GM21619 (cell line): ENCODE measurements around the gene CCL18.
"Not testable (repeated sequence)": the region's sequence is repeated elsewhere in the genome, so short reads cannot be mapped to it uniquely, and the experiment has no call there.

Source experiments
- ATAC-seq: cut with Tn5 transposase; IDR thresholded peaks from one replicate; pipeline ENCODE4 v1.9.1; 2021; ENCODE audit not compliant: unreplicated experiment

CCL18 gene

GRCh38 chr17:36099004-36099403 is 34.9 kb downstream of the CCL18 start:
- not testable (repeated sequence) for ATAC-seq

GRCh38 chr17:36103401-36103975 is 39.4 kb downstream of the CCL18 start, which contains the start of gene CCL4:
Gene CCL4 (plus strand): TSS chr17:36103827. CDS start chr17:36103906, 79 bp downstream.
- ATAC-seq: peak; percentile 76

GRCh38 chr17:36104246-36104645 is 40.2 kb downstream of the CCL18 start:
- not testable (repeated sequence) for ATAC-seq

- no peak for ATAC-seq
Measured at GRCh38 chr17:36104701-36105181, 40.7 kb downstream of the CCL18 start.

- ATAC-seq: no peak
Measured at GRCh38 chr17:36105781-36106492, 41.9 kb downstream of the CCL18 start.

GRCh38 chr17:36106493-36106835 is 42.4 kb downstream of the CCL18 start:
- ATAC-seq: no peak

GRCh38 chr17:36107660-36108059 is 43.6 kb downstream of the CCL18 start:
- ATAC-seq: no peak

- not testable (repeated sequence) for ATAC-seq
Measured at GRCh38 chr17:36108265-36108664, 44.2 kb downstream of the CCL18 start.

- no peak for ATAC-seq
Measured at GRCh38 chr17:36111068-36111490, 47.0 kb downstream of the CCL18 start.

GRCh38 chr17:36112572-36112971 is 48.5 kb downstream of the CCL18 start:
- ATAC-seq: no peak

- ATAC-seq: not testable (repeated sequence)
Measured at GRCh38 chr17:36113131-36113530, 49.1 kb downstream of the CCL18 start.

GRCh38 chr17:36114971-36115648 is 51.0 kb downstream of the CCL18 start:
- ATAC-seq: not testable (repeated sequence)

GRCh38 chr17:36115649-36115977 is 51.5 kb downstream of the CCL18 start:
- ATAC-seq: not testable (repeated sequence)

GRCh38 chr17:36117505-36118382 is 53.7 kb downstream of the CCL18 start:
- no peak for ATAC-seq

- no peak for ATAC-seq
Measured at GRCh38 chr17:36118477-36119353, 54.6 kb downstream of the CCL18 start.

- no peak for ATAC-seq
Measured at GRCh38 chr17:36120221-36120620, 56.1 kb downstream of the CCL18 start.

GRCh38 chr17:36121099-36121498 is 57.0 kb downstream of the CCL18 start:
- not testable (repeated sequence) for ATAC-seq
